SJSA1 (cell line): ENCODE measurements around the gene FMNL2. TPM values are rescaled to one million over a fixed set of nuclear protein-coding genes. Genes with fewer than 3 reads are reported as not detected.
A peak's percentile ranks its signal among the peaks of the same experiment; 100 is the strongest.

Source experiments
- DNase-seq, 2 experiments: peaks; one replicate each; pipeline ENCODE4 v3.0.0-alpha.2; 2015 to 2020; ENCODE audit warnings: low spot score in 2 of 2, low read depth in 1 of 2
- H3K27ac ChIP-seq: fragments of 250-450 bp; sonication (Bioruptor Pico); 2 replicates; pipeline ENCODE4 v1.5.1; 2020; ENCODE audit warnings: mild to moderate bottlenecking, moderate library complexity
- H3K27me3 ChIP-seq: fragments of 250-450 bp; sonication (Bioruptor Pico); replicated peaks from 2 replicates; pipeline ENCODE4 v1.5.1; 2020; ENCODE audit warnings: mild to moderate bottlenecking, moderate library complexity
- H3K36me3 ChIP-seq: fragments of 250-450 bp; sonication (Bioruptor Pico); 2 replicates; pipeline ENCODE4 v1.5.1; 2020; ENCODE audit warnings: mild to moderate bottlenecking
- H3K4me1 ChIP-seq: fragments of 250-450 bp; sonication (Bioruptor Pico); replicated peaks from 2 replicates; pipeline ENCODE4 v1.6.1; 2021; ENCODE audit warnings: mild to moderate bottlenecking
- H3K4me3 ChIP-seq: fragments of 250-450 bp; sonication (Bioruptor Pico); 2 replicates; pipeline ENCODE4 v1.5.1; 2020; ENCODE audit warnings: mild to moderate bottlenecking
- H3K9me3 ChIP-seq: fragments of 250-450 bp; sonication (Bioruptor Pico); replicated peaks from 2 replicates; pipeline ENCODE4 v1.5.1; 2020; ENCODE audit warnings: mild to moderate bottlenecking
- total RNA-seq: library from RNA; depleted of rRNA; stranded (reverse); fragments of >200 nt; shearing (Covaris generic); gene quantifications from 2 replicates; pipeline ENCODE4 v1.2.3, GENCODE V29; 2014

FMNL2 gene
- total RNA-seq, 1 experiment from 2014 or later, result 12.9 TPM

DNA sequence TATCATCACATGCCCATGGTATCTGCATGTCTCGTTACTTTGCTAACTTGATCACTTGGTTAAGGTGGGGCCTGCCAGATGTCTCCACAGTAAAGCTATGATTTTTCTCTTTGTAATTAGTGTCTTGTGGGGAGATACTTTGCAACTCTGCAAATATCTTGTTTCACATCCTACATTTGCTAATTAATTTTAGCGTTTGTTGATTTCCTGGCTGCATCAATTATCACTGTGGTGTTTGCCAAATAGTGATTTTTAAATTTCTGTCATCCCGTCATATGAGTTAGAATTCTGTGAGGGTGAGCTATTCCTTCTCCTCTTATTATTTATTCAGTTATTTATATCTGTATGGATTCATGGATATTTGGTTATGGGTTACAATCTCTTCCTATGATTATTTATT is 161.4 kb downstream of the FMNL2 start:
- Histone ChIP-seq H3K4me3 (no peak overlapping the region), H3K27ac (no peak overlapping the region), H3K36me3 (no peaks in the 10 kb centered on the region), H3K9me3 (no peaks in the 10 kb centered on the region), H3K4me1 (peaks cover 13% of the 10 kb centered on the region), H3K27me3 (no peaks in the 10 kb centered on the region)
- no peak for DNase-seq

DNA sequence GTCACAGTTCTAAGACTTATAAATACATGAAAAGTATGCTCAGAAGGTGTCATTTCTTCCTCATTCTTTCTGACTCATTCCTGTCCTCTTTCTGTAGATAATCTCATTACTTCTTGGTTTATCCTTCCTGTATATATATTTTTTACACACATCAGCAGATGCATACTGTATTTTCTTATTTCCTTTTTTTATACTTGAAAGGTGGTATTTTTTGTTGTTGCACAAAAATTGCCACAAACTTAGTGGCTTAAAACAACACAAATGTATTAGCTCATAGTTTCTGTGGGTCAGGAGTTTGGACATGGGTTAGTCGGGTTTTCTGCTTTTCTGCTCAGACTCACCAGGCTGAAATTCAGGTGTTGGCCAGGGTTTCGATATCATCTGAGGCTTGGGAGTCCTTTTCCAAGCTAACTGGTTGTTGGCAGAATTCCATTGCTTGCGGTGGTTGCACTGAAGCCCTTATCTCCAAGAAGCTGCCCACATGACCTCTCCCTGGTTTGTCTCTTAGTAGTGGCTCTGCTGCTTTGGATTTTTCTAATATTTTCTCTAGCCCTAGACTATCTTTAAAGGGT is 162.6 kb downstream of the FMNL2 start:
- DNase-seq, result no peak
- no peak overlapping the region for H3K4me3 ChIP-seq

DNA sequence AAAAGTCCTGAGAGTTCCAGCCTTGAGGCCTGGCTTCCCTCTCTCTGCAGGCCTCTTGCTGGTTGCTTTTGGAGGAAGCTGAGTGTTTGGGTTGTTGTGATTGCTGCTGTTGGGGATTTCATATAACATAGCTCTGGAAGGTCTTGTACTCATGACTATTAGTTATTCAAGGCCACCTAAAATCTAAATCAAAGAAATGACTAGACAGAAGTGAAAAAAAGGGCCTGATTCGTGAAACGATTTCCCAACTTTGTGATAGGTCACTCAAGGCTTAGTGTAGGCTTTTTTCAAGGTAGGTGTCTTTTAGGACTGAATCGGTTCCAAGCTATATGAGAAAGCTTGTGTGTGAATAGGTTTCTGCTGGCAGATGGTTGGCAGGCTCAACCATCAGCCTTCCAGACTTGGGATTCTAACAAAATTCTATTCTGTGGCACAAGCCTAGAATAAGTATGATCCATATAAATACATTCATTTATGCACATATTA is 164.4 kb downstream of the FMNL2 start:
- Histone ChIP-seq H3K27me3 (no peaks in the 10 kb centered on the region), H3K4me3 (no peak overlapping the region), H3K36me3 (no peaks in the 10 kb centered on the region), H3K9me3 (no peaks in the 10 kb centered on the region), H3K4me1 (peaks cover 15% of the 10 kb centered on the region), H3K27ac (no peak overlapping the region)
- DNase-seq, result no peak

More for the DNA sequence above, 162.6 kb downstream of the FMNL2 start:
- no peaks in the 10 kb centered on the region for H3K36me3 ChIP-seq
- H3K27me3 ChIP-seq, result no peaks in the 10 kb centered on the region
- no peak overlapping the region for H3K27ac ChIP-seq
- peaks cover 13% of the 10 kb centered on the region for H3K4me1 ChIP-seq
- H3K9me3 ChIP-seq, result no peaks in the 10 kb centered on the region

DNA sequence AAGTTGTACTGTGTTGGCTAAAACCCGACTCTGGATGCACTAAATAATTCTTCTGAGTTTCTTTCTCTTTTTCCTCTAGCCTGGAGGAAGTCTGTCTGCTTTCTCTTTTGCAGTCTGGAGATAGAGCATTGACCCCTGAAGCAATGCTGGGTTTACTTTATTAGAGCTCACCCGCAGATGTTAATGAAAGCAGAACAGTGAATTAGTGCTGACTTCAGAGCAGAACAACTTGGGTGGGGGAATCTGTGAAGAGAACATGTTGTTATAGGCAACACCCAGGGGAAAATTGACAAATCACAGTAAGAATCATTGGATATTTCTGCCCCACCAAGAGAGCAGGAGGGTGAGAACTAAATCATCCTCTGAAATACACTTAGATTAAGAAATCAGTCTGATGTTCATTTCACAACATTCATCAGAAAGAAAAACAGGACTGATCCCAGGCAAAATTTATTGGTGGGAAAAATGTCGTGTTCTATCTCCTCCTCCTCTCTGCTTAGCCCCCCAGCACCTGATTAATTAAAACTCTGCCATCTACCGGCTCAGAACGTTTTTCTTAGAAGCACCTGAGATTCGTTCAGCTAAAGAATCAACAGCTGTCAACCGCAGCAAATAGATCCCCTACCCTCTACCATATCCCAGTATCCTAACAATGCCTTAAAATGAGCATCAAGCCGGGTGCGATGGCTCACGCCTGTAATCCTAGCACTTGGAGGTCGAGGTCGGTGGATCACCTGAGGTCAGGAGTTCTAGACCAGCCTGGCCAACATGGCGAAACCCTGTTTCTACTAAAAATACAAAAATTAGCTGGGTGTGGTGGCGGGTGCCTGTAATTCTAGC is 165.1 kb downstream of the FMNL2 start:
- Histone ChIP-seq H3K9me3 (no peaks in the 10 kb centered on the region), H3K27ac (no peak overlapping the region), H3K4me1 (peaks cover 23% of the 10 kb centered on the region), H3K4me3 (no peak overlapping the region), H3K36me3 (no peaks in the 10 kb centered on the region), H3K27me3 (no peaks in the 10 kb centered on the region)
- DNase-seq, result no peak

DNA sequence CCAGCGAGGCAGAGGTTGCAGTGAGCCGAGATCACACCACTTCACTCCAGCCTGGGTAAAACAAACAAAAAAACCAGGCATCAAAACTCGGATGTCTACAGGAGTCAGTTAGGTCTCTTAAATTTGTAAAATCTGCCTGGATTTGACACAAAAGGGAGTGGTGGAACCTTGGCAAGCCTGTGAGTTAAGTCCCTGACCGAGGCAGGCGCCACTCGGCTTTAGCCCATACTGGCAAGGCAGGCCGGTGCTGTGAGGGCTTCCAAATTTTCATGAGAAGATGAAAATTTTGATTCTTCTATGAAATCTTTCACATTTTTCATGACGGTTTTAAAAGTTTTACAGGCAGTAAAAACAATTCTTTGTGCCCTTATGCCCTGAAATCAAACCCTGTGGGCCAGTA is 165.8 kb downstream of the FMNL2 start:
- Histone ChIP-seq H3K9me3 (no peaks in the 10 kb centered on the region), H3K4me1 (peaks cover 29% of the 10 kb centered on the region), H3K4me3 (no peak overlapping the region), H3K36me3 (no peaks in the 10 kb centered on the region), H3K27ac (no peak overlapping the region), H3K27me3 (no peaks in the 10 kb centered on the region)
- no peak for DNase-seq

DNA sequence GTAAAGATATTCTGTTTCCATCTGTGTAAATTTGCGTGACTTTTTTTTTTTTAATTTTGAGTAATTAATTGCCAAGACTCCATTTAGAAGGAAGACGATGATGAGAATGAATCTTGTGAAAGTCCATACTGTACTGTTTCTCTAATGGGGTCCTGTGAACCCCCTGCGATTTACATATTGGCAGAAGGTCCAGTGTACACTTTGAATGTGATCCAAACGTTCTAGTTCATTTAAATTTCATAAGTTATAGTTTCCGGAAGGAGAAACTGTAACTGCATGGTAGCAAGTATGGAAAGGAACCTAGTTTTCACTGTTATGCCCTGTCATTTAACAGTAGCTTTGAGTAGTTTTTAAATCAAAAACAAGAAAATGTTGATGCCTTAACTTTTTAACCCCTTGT is 166.7 kb downstream of the FMNL2 start:
- Histone ChIP-seq H3K36me3 (no peaks in the 10 kb centered on the region), H3K9me3 (no peaks in the 10 kb centered on the region), H3K4me3 (no peak overlapping the region), H3K4me1 (peaks cover 38% of the 10 kb centered on the region), H3K27me3 (no peaks in the 10 kb centered on the region), H3K27ac (no peak overlapping the region)
- DNase-seq, result no peak

DNA sequence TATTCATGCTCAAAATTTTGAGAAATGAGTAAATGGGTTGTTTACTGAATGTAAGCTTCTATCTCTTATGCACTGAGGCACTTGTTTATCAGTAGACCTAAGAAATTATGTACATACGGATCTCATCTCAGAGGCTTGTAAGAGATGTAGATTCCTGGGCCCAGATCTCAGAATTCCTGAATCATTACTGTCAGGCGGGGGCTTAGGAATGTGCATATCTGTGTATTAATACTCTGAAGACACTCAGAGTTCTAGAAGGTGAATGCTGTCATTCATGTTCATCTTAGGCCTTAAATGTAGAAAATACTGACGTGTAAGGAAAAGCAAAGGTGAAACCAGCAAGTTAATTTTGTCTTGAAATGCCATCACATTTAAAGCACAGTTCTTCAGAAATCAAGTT is 169.6 kb downstream of the FMNL2 start:
- H3K4me1 ChIP-seq, result peaks cover 49% of the 10 kb centered on the region
- H3K36me3 ChIP-seq, result no peaks in the 10 kb centered on the region
- DNase-seq, result peak in 1 of 2 experiments; percentile 49
- no peaks in the 10 kb centered on the region for H3K27me3 ChIP-seq
- no peak overlapping the region for H3K4me3 ChIP-seq
- peak overlapping the region; percentile 51 for H3K27ac ChIP-seq
- no peaks in the 10 kb centered on the region for H3K9me3 ChIP-seq

DNA sequence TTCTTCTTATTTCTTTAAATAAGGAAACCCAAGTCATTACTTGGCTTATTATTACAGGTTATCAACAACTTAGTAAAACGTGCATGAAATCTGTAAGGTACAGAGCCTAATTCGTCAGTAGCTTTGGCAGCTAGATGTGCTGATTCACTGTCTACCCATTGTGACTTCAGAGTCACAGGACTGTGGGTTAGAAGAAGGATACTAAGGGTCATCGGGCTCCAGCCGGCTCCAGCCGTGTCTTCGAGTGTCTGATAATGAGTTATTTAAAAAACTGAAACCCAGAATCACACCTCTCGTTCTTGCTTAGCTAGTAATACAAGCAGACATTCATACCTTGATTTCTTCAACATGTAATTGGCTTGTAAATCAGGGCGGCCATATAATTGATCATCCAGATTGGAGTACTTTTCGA is 170.5 kb downstream of the FMNL2 start:
- no peaks in the 10 kb centered on the region for H3K36me3 ChIP-seq
- DNase-seq, result peak in 1 of 2 experiments; percentile 31
- H3K9me3 ChIP-seq, result no peaks in the 10 kb centered on the region
- no peaks in the 10 kb centered on the region for H3K27me3 ChIP-seq
- H3K4me1 ChIP-seq, result peaks cover 48% of the 10 kb centered on the region
- peak overlapping the region; percentile 51 for H3K27ac ChIP-seq
- H3K4me3 ChIP-seq, result no peak overlapping the region

DNA sequence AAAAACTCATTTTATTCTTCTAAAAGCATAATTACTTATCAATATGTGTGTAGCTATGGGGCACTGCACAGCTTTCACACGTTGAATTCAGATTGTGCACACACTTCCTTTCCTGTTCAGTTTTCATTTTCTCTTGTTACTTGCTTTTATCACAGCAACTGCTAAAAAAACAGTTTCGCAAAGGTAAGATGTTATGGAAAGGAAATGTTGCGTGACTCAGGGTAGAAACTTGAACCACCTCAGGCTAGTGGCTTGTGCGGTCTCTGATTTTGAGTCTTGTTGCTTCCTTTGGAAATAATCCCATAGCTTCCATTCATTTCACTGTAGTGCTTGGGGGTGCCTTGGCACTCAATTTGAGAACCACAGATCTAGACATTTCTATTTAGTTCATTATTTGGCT is 171.9 kb downstream of the FMNL2 start:
- H3K4me3 ChIP-seq, result no peak overlapping the region
- H3K27ac ChIP-seq, result peak overlapping the region; percentile 9
- DNase-seq, result peak in 1 of 2 experiments; percentile 43
- no peaks in the 10 kb centered on the region for H3K36me3 ChIP-seq
- no peaks in the 10 kb centered on the region for H3K27me3 ChIP-seq
- no peaks in the 10 kb centered on the region for H3K9me3 ChIP-seq
- H3K4me1 ChIP-seq, result peaks cover 48% of the 10 kb centered on the region

DNA sequence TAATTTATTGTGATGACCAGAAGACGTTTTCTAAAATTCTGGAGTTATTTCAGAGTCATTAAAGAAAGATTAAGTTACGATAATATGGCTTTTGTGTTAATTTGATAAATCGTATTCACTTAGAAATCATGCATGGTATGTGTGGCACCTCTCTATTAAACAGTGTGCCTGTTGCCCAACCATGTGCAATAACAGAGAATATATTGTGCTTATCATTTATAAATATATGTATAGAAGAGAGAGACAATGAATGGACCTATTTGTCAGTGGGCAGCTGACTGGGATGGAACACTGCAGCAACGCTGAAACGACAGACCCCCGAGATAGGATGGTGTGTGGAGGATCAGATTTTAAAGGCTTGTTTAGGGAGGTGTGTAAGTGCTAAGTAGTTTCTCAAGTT is 172.9 kb downstream of the FMNL2 start:
- Histone ChIP-seq H3K27ac (no peak overlapping the region), H3K9me3 (no peaks in the 10 kb centered on the region), H3K4me1 (peaks cover 48% of the 10 kb centered on the region), H3K4me3 (no peak overlapping the region), H3K27me3 (no peaks in the 10 kb centered on the region), H3K36me3 (no peaks in the 10 kb centered on the region)
- DNase-seq, result no peak

DNA sequence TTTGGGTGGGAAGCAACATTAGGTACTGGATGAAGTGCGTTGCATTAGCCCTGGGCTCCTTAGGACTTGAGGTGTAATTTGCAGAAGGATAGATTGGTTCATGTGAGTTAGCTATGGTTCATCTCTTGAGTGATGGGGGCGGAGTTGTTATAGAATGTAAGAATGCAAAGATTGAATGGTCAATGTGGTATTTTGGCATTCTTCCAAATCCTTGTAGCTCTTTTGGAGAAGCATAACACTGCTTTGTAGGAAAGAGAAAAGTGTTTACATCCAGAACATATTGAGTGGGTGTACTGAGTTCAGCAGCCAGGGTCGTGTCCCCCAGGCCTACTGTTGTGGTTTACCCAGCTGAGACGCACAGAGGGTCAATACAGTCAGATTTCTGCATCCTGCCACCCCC is 173.5 kb downstream of the FMNL2 start:
- Histone ChIP-seq H3K9me3 (no peaks in the 10 kb centered on the region), H3K4me3 (no peak overlapping the region), H3K27me3 (no peaks in the 10 kb centered on the region), H3K36me3 (no peaks in the 10 kb centered on the region), H3K4me1 (peaks cover 52% of the 10 kb centered on the region), H3K27ac (no peak overlapping the region)
- peak in 1 of 2 experiments; percentile 34 for DNase-seq

DNA sequence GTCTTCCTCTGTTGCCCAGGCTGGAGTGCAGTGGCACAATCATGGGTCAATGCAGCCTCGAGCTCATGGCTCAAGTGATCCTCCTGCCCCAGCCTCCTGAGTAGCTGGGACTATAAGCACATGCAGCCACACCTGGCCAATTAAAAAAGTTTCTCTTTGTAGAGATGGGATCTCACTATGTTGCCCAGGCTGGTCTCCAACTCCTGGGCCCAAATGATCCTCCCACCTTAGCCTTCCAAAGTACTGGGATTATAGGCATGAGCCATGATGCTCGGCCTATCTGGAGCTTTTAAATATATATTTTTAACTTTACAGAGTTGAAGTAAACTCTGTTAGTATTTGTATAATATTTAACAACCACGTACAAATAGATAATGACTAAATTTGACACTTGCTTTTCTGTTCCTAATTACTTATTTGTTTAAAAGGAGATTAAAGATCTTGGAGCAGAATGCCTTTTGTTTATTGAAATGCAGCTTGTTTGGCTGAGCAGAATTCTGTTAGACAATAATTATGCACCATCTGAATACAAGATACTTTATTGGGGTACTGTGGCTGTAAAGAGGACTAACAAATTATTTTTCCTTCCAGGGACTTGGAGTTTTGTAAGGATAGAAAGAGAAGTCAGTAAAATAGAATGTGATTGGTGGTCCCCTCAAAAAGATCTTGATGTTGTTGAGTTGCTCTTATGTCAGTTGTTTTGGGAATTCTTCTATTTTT is 175.0 kb downstream of the FMNL2 start:
- Histone ChIP-seq H3K36me3 (no peaks in the 10 kb centered on the region), H3K4me3 (no peak overlapping the region), H3K9me3 (no peaks in the 10 kb centered on the region), H3K27me3 (no peaks in the 10 kb centered on the region), H3K4me1 (peaks cover 50% of the 10 kb centered on the region), H3K27ac (no peak overlapping the region)
- DNase-seq, result no peak

DNA sequence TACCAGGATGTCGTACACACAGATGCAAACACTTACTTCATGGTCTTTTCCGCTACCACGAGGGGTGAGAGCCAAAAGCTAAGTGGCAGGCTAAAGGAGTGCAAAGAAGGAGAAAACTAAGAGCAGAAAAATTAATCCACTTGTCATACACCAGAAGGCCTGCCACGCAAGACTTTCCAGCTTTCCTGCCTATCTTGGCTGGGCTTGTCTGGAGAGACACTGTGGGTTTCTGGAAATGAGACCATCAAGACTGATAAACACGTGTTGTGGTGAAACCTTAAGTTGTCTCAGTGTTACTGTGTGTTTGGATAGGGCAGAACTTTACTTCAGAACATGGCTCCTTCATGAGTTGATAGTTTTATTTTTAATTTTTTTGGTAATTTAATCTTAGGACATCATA is 175.6 kb downstream of the FMNL2 start:
- H3K9me3 ChIP-seq, result no peaks in the 10 kb centered on the region

DNA sequence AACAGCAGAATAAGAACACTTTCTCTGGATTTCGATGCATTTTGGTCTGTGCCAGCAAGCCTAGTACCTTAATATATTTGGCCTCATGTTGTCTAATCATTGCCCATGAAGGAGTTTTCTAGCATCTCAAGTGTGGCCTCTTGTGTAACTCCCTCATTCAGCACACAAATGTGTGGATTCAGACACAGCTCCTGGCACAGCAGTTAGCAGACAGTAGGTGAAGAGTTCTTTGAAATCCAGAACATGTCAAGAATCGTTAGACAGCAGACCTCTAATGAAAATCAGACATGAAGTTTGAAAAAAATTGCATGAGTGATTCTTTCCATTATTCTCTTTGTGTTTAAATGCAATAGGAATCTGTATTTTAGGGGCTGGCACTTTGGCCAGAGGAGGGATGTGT is 177.0 kb downstream of the FMNL2 start:
- H3K36me3 ChIP-seq, result no peaks in the 10 kb centered on the region
- H3K27ac ChIP-seq, result no peak overlapping the region
- H3K4me1 ChIP-seq, result peaks cover 30% of the 10 kb centered on the region

More for the DNA sequence above, 175.6 kb downstream of the FMNL2 start:
- H3K27ac ChIP-seq, result no peak overlapping the region
- no peaks in the 10 kb centered on the region for H3K27me3 ChIP-seq
- no peak for DNase-seq
- H3K4me1 ChIP-seq, result peaks cover 43% of the 10 kb centered on the region
- H3K4me3 ChIP-seq, result no peak overlapping the region
- no peaks in the 10 kb centered on the region for H3K36me3 ChIP-seq

More for the DNA sequence above, 177.0 kb downstream of the FMNL2 start:
- no peak for DNase-seq
- H3K4me3 ChIP-seq, result no peak overlapping the region
- no peaks in the 10 kb centered on the region for H3K9me3 ChIP-seq
- no peaks in the 10 kb centered on the region for H3K27me3 ChIP-seq
